H9 (cell line): ENCODE measurements around the gene KIF6. TPM values are rescaled to one million over a fixed set of nuclear protein-coding genes. Genes with fewer than 3 reads are reported as not detected.

Source experiments
- DNase-seq: peaks from one replicate; pipeline ENCODE4 v3.0.0-alpha.2; 2017
- H2AFZ ChIP-seq: one replicate; pipeline ENCODE4 v1.6.1; 2013; ENCODE audit warnings: mild to moderate bottlenecking, low read length, control low read depth, moderate library complexity
- H2AK5ac ChIP-seq: 2 replicates; pipeline ENCODE4 v1.6.1; 2013; ENCODE audit warnings: low read length, control low read depth, mixed read lengths; ENCODE audit not compliant: insufficient read length
- H2BK120ac ChIP-seq: one replicate; pipeline ENCODE4 v1.6.1; 2013; ENCODE audit warnings: low read depth, mild to moderate bottlenecking, low read length, control low read depth, inconsistent platforms; ENCODE audit not compliant: poor library complexity, severe bottlenecking
- H2BK12ac ChIP-seq: 2 replicates; pipeline ENCODE4 v1.6.1; 2013; ENCODE audit warnings: low read length, control low read depth, mixed read lengths, low read depth; ENCODE audit not compliant: insufficient read length
- H2BK15ac ChIP-seq: 2 replicates; pipeline ENCODE4 v1.6.1; 2013; ENCODE audit warnings: low read depth, low read length, control low read depth
- H2BK20ac ChIP-seq: one replicate; pipeline ENCODE4 v1.6.1; 2013; ENCODE audit warnings: low read depth, mild to moderate bottlenecking, low read length, control low read depth, inconsistent platforms; ENCODE audit not compliant: poor library complexity, severe bottlenecking
- H2BK5ac ChIP-seq: 2 replicates; pipeline ENCODE4 v1.6.1; 2013; ENCODE audit warnings: low read length, control low read depth, mixed read lengths; ENCODE audit not compliant: insufficient read length
- H3K14ac ChIP-seq: 2 replicates; pipeline ENCODE4 v1.6.1; 2013; ENCODE audit warnings: low read length, control low read depth; ENCODE audit not compliant: insufficient read depth
- H3K18ac ChIP-seq: 2 replicates; pipeline ENCODE4 v1.6.1; 2013; ENCODE audit warnings: low read depth, mild to moderate bottlenecking, mixed read lengths, low read length, control low read depth; ENCODE audit not compliant: insufficient read length
- H3K23ac ChIP-seq: 2 replicates; pipeline ENCODE4 v1.6.1; 2013; ENCODE audit warnings: low read length, control low read depth, mixed read lengths, low read depth; ENCODE audit not compliant: insufficient read length
- H3K23me2 ChIP-seq: 2 replicates; pipeline ENCODE4 v1.6.1; 2013; ENCODE audit warnings: low read depth, mild to moderate bottlenecking, mixed read lengths, low read length, control low read depth; ENCODE audit not compliant: insufficient read length, poor library complexity, severe bottlenecking
- H3K27ac ChIP-seq: 2 replicates; pipeline ENCODE4 v1.5.1; 2013; ENCODE audit warnings: low read length, control low read depth, mixed read lengths, low read depth; ENCODE audit not compliant: insufficient read length
- H3K27me3 ChIP-seq: 2 replicates; pipeline ENCODE4 v1.6.1; 2013; ENCODE audit warnings: low read length, control low read depth, inconsistent platforms; ENCODE audit not compliant: insufficient read depth
- H3K4ac ChIP-seq: 2 replicates; pipeline ENCODE4 v1.6.1; 2013; ENCODE audit warnings: low read depth, mild to moderate bottlenecking, control low read depth, inconsistent platforms, low read length, moderate library complexity
- H3K4me1 ChIP-seq: 2 replicates; pipeline ENCODE4 v1.6.1; 2013; ENCODE audit warnings: low read length, control low read depth, inconsistent platforms; ENCODE audit not compliant: insufficient read depth
- H3K4me2 ChIP-seq: 2 replicates; pipeline ENCODE4 v1.6.1; 2013; ENCODE audit warnings: low read length, control low read depth, mixed read lengths; ENCODE audit not compliant: insufficient read length, insufficient read depth
- H3K56ac ChIP-seq: 2 replicates; pipeline ENCODE4 v1.6.1; 2013; ENCODE audit warnings: low read depth, mild to moderate bottlenecking, mixed read lengths, low read length, control low read depth; ENCODE audit not compliant: insufficient read length
- H3K79me1 ChIP-seq: 2 replicates; pipeline ENCODE4 v1.6.1; 2013; ENCODE audit warnings: low read depth, mild to moderate bottlenecking, moderate library complexity, low read length, control low read depth, inconsistent platforms; ENCODE audit not compliant: insufficient read depth, poor library complexity, severe bottlenecking
- H3K79me2 ChIP-seq: 2 replicates; pipeline ENCODE4 v1.6.1; 2013; ENCODE audit warnings: low read length, control low read depth, inconsistent platforms; ENCODE audit not compliant: insufficient read depth
- H3K9ac ChIP-seq: 2 replicates; pipeline ENCODE4 v1.6.1; 2013; ENCODE audit warnings: low read length, control low read depth, mixed read lengths; ENCODE audit not compliant: insufficient read length; ENCODE audit errors: extremely low read depth
- H3K9me3 ChIP-seq: one replicate; pipeline ENCODE4 v1.6.1; 2013; ENCODE audit warnings: low read depth, low read length, inconsistent platforms; ENCODE audit not compliant: control insufficient read depth
- H3T11ph ChIP-seq: one replicate; pipeline ENCODE4 v1.6.1; 2013; ENCODE audit warnings: mild to moderate bottlenecking, low read length, control low read depth, inconsistent platforms
- H4K20me1 ChIP-seq: one replicate; pipeline ENCODE4 v1.6.1; 2013; ENCODE audit not compliant: control insufficient read depth, insufficient read length, insufficient read depth
- H4K5ac ChIP-seq: 2 replicates; pipeline ENCODE4 v1.6.1; 2013; ENCODE audit warnings: low read depth, mild to moderate bottlenecking, mixed read lengths, low read length, control low read depth; ENCODE audit not compliant: insufficient read length
- H4K8ac ChIP-seq: replicated peaks from 2 replicates; pipeline ENCODE4 v1.6.1; 2013; ENCODE audit warnings: low read length, control low read depth, mixed read lengths, low read depth; ENCODE audit not compliant: insufficient read length
- H4K91ac ChIP-seq: 2 replicates; pipeline ENCODE4 v1.6.1; 2013; ENCODE audit warnings: low read depth, mild to moderate bottlenecking, moderate library complexity, mixed read lengths, low read length, control low read depth; ENCODE audit not compliant: insufficient read length
- H3K27ac Mint-ChIP-seq, 3 experiments: 2 replicates in 2 of 3; 3 replicates in 1 of 3; pipeline ENCODE4 v1.8.0; 2020 to 2021; ENCODE audit warnings: mixed read lengths in 3 of 3, mild to moderate bottlenecking in 1 of 3, moderate library complexity in 1 of 3
- H3K27me3 Mint-ChIP-seq: 2 replicates; pipeline ENCODE4 v1.8.0; 2021; ENCODE audit warnings: low read depth, mild to moderate bottlenecking, moderate library complexity, mixed read lengths
- H3K36me3 Mint-ChIP-seq, 3 experiments: 2 replicates in 2 of 3; 3 replicates in 1 of 3; pipeline ENCODE4 v1.8.0; 2020 to 2021; ENCODE audit warnings: low read depth in 3 of 3, mixed read lengths in 3 of 3; ENCODE audit not compliant: insufficient read depth in 1 of 3
- H3K4me1 Mint-ChIP-seq, 2 experiments: 2 replicates each; pipeline ENCODE4 v1.8.0; 2020; ENCODE audit warnings: mixed read lengths in 2 of 2
- H3K4me3 Mint-ChIP-seq, 2 experiments: 2 replicates in 1 of 2; 3 replicates in 1 of 2; pipeline ENCODE4 v1.8.0; 2020 to 2021; ENCODE audit warnings: mild to moderate bottlenecking in 2 of 2, mixed read lengths in 2 of 2, moderate library complexity in 1 of 2
- H3K9me3 Mint-ChIP-seq, 2 experiments: 2 replicates in 1 of 2; 3 replicates in 1 of 2; pipeline ENCODE4 v1.8.0; 2020; ENCODE audit warnings: mild to moderate bottlenecking in 2 of 2, mixed read lengths in 2 of 2, moderate library complexity in 1 of 2
- WGBS: extraction: QIAGEN DNeasy Blood & Tissue Kit; methylation state at CpG from one replicate; pipeline ENCODE4 v1.1.7; 2013; ENCODE audit warnings: missing lambda C conversion rate, low lambda C conversion rate, mixed read lengths; ENCODE audit not compliant: insufficient read length; ENCODE audit errors: extremely low coverage; 5-methylcytosine and 5-hydroxymethylcytosine counted together
- total RNA-seq: library from RNA; stranded (reverse); gene quantifications from 2 replicates; pipeline ENCODE4 v1.2.1, GENCODE V29; 2021
- TF ChIP-seq, protein P1 (sequence below): fragments of 200-600 bp; sonication (generic); conservative IDR thresholded peaks from 3 replicates; pipeline ENCODE4 v1.8.0; 2021; ENCODE audit warnings: antibody characterized with exemption, mild to moderate bottlenecking

The KIF6 gene
- total RNA-seq, 1 experiment from 2014 or later = 0.63 TPM

- Histone ChIP-seq H3K14ac (peak within 1 kb of the TSS; percentile 78), H3K79me2 (no peaks in the 10 kb centered on the region), H3K4me2 (peak within 1 kb of the TSS; percentile 41), H3K79me1 (no peaks in the 10 kb centered on the region), H3K4ac (no peak within 1 kb of the TSS), H3K23me2 (peaks cover 10% of the 10 kb centered on the region), H2BK120ac (no peak within 1 kb of the TSS), H2BK5ac (no peak within 1 kb of the TSS), H2BK15ac (no peak within 1 kb of the TSS), H3K27ac (no peak within 1 kb of the TSS), H4K91ac (no peak within 1 kb of the TSS), H3K9ac (no peak within 1 kb of the TSS), H3T11ph (no peak within 1 kb of the TSS), H2AK5ac (no peak within 1 kb of the TSS), H3K56ac (no peak within 1 kb of the TSS), H3K4me1 (no peaks in the 10 kb centered on the region), H4K5ac (no peak within 1 kb of the TSS), H4K20me1 (no peaks in the 10 kb centered on the region), H3K27me3 (peaks cover 32% of the 10 kb centered on the region), H3K23ac (no peak within 1 kb of the TSS), H3K18ac (peak within 1 kb of the TSS; percentile 46), H2AFZ (no peak within 1 kb of the TSS), H2BK12ac (no peak within 1 kb of the TSS), H4K8ac (no peak within 1 kb of the TSS), H2BK20ac (no peak within 1 kb of the TSS), H3K9me3 (no peaks in the 10 kb centered on the region)
- Mint-ChIP-seq H3K27me3 (peaks cover 94% of the 10 kb centered on the region), H3K27ac (no peak within 1 kb of the TSS), H3K9me3 (no peaks in the 10 kb centered on the region; a peak in 2 of 5 replicates), H3K4me3 (peak within 1 kb of the TSS; percentile 66 to 81), H3K36me3 (no peaks in the 10 kb centered on the region; a peak in 1 of 7 replicates), H3K4me1 (peaks cover 4 to 9% of the 10 kb centered on the region in 2 experiments)
- peak; percentile 69 for DNase-seq
- WGBS = no CpG with 5 or more reads among the region's 28 CpGs
- TF ChIP-seq, protein P1, sequence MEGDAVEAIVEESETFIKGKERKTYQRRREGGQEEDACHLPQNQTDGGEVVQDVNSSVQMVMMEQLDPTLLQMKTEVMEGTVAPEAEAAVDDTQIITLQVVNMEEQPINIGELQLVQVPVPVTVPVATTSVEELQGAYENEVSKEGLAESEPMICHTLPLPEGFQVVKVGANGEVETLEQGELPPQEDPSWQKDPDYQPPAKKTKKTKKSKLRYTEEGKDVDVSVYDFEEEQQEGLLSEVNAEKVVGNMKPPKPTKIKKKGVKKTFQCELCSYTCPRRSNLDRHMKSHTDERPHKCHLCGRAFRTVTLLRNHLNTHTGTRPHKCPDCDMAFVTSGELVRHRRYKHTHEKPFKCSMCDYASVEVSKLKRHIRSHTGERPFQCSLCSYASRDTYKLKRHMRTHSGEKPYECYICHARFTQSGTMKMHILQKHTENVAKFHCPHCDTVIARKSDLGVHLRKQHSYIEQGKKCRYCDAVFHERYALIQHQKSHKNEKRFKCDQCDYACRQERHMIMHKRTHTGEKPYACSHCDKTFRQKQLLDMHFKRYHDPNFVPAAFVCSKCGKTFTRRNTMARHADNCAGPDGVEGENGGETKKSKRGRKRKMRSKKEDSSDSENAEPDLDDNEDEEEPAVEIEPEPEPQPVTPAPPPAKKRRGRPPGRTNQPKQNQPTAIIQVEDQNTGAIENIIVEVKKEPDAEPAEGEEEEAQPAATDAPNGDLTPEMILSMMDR = no peak
These were observed 410.9 kb downstream of the KIF6 start, which contains the start of gene KCNK17 for GRCh38 chr6:39314273-39314795. Gene KCNK17 (minus strand): TSS chr6:39314419. CDS start chr6:39314320, 99 bp downstream.
